Neural cell (in vitro differentiated cells): ENCODE measurements around the gene CARD19.

Experiments used
- CTCF ChIP-seq: fragments of 450-650 bp; IDR thresholded peaks from 2 replicates; pipeline ENCODE4 v1.5.1; 2014; ENCODE audit warnings: antibody characterized with exemption, mild to moderate bottlenecking, moderate library complexity; ENCODE audit not compliant: poor library complexity, severe bottlenecking
- EP300 ChIP-seq: fragments of 450-650 bp; conservative IDR thresholded peaks from 2 replicates; pipeline ENCODE4 v1.6.1; 2014; ENCODE audit warnings: antibody characterized with exemption, mild to moderate bottlenecking, moderate library complexity; ENCODE audit not compliant: poor library complexity, severe bottlenecking
- EZH2 ChIP-seq: fragments of 200-600, 300-800 bp; shearing (Covaris generic), sonication (generic); IDR thresholded peaks from 2 replicates; pipeline ENCODE4 v1.6.1; 2014; ENCODE audit warnings: antibody characterized with exemption, low read length, borderline replicate concordance, mild to moderate bottlenecking; ENCODE audit not compliant: insufficient read depth, poor library complexity, severe bottlenecking
- MXI1 ChIP-seq: fragments of 450-650 bp; conservative IDR thresholded peaks from 2 replicates; pipeline ENCODE4 v1.6.1; 2014; ENCODE audit warnings: antibody characterized with exemption, mild to moderate bottlenecking; ENCODE audit not compliant: poor library complexity, severe bottlenecking
- POLR2AphosphoS5 ChIP-seq: IDR thresholded peaks from 2 replicates; pipeline ENCODE4 v1.6.1; 2012
- RAD21 ChIP-seq: fragments of 450-650 bp; conservative IDR thresholded peaks from 2 replicates; pipeline ENCODE4 v1.6.1; 2014; ENCODE audit warnings: antibody characterized with exemption, mild to moderate bottlenecking, moderate library complexity
- REST ChIP-seq: IDR thresholded peaks from 2 replicates; pipeline ENCODE4 v1.6.1; 2012; ENCODE audit warnings: borderline replicate concordance
- SMC3 ChIP-seq: fragments of 450-650 bp; conservative IDR thresholded peaks from 2 replicates; pipeline ENCODE4 v1.6.1; 2014; ENCODE audit warnings: antibody characterized with exemption, mild to moderate bottlenecking, moderate library complexity; ENCODE audit not compliant: poor library complexity
- TAF1 ChIP-seq: IDR thresholded peaks from 2 replicates; pipeline ENCODE4 v1.6.1; 2012; ENCODE audit warnings: low read depth

GRCh38 chr9:93131599-93132286 is 35.7 kb downstream of the CARD19 start:
- TF ChIP-seq CTCF (no peak), SMC3 (no peak), POLR2AphosphoS5 (no peak), EZH2 (no peak), TAF1 (no peak), REST (no peak), EP300 (no peak), RAD21 (no peak), MXI1 (no peak)
